GDM1 (cell line): ENCODE results near the gene CBX1.

Source experiments
- DNase-seq: peaks from one replicate; lab custom pipeline; 2025; lab: John Stamatoyannopoulos, UW

CBX1 gene

DNA sequence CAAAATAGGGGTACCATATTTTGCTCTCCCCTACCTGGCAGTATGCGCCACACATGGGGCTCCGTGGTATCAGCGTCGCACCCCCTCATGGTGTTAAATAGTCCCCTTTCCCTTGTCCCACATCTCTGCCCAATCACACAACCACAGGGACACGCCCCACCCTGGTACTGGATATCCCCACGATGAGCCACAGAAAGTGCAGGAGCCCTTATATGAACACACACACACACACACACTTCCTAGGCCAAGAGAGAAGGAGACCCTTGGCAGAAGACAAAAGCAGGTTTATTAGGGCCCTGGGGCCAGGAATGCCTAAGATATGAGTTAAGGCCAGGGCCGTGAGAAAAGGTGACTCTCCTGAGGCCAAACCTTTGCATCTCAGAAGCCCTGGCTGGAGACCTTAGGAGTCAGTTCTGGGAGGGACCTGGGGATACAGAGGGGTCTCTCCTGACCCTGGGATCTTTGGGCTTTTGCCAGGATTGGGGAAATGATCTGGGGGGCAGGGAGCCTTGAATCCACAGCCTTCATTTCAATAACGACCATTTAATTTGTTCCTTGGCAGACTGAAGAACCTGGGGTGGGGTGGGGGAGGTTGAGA is 75.3 kb downstream of the CBX1 start:
- no peak for DNase-seq

DNA sequence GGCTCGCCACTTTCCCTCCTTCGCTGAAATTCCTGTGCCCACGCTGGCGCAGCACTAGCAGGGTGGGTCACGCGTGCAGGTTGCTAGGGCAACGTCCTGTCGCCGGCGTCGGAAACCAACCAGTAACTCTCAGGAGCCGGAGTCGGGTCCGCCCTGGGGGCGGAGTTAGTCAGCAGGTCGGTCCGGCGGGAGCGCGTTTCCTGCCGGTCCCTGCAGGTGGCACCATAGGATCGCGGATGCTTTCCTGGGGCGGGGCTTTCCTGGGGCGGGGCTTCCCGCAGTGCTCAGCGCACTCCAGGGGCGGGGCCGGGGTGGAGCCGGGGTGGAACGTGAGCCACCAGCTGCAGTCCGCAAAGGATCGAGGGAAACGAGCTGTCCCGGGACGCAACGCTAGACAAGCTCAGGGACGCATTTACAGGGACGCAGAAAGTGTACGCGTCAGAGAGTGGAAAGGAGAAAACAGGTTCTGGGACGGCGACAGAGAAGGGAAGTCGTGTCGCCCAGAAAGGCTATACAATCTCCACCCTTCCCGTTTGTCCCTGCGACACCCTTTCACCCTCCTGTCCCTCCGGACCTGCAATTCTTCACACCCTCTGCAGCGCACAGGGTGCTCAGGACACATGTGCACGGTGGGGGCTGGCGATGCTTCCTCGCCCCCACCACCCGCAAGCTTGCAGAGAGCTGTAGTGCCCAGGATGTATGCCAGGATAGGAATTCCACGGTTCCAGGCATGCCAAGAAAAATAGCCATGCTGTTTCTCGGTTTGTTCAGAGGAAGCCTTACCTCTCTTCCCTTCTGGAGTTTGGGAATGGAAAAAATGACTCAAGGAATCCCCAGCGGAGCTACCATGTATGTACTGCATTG is 76.0 kb downstream of the CBX1 start:
- DNase-seq = peak; percentile 91

DNA sequence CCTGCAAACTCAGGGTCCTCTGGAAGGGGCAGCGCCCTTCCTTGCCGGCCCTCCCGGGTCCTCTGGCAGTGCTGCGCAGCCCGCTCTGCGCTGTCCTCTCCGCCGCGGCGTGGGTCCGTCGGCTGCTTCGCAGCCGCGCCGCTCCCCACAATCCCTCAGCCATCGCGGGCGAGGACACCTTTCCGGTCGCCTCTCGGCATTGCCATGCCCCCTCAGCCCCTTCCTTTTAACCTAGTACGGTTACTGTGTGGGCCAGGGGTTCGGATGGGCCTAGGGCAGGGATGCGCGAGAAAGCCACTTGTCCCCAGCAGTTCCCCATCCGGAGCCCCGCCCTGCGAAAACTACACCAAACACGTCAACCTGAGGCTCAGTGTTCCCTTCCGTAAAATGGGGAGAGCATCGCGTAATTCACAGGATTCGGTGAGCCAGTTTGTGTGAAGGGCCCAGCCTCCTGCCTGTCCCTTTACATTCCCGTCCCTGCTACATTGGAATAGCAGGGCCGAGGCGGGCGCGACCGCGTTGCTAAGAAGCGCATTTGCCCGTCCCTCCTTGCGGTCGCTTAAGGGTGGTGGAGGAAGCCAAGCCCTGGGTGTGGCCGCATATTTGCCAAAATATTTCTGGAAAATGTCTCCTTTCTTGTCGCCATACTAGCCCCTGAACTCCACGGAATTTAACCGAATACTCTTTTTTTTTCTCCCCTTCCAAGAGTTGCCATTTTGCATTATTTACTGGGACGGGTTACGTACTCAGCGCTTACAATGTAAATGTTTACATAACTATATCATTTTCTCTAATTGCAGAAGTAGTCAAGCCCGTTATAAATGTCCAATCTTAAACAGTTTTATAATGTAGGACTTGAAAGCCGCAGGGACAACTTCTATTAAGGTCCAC is 76.9 kb downstream of the CBX1 start:
- no peak for DNase-seq

DNA sequence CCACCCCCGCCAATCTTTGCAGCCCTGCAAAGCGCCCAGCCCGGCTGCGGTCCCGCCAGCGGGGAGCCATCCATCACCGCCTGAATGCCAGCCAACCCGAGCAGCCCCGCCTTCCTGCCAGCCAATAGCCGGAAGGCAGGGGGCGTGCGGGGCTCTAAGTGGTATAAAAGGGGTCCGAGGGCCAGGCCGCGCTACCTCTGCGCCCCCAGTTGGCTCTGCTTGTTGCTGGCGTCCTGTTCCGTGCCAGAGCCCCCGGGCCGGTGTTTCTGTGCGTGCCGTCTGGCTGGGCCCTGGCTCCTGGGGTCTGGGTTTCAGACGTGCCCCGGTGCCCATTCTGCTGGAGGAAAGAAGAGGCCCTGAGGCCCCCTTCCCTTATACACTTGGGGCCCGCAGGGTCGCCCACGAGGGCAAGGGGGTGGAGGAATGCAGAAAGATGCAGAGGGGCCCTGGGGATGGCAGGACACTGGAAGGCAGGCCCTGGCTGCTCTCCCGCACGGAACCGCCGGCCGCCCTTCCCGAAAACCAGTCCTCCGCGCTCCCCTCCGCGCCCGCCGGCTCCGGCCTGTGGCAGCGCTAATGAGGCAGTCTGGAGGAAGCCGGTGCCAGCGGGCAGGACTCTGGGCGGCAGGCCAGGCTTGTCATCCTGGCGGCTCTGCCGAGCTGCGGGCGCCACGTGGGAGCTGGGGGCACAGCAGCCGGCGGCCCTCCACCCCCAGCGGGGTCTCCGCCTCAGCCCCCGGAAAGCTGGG is 77.7 kb downstream of the CBX1 start:
- peak; percentile 13 for DNase-seq

DNA sequence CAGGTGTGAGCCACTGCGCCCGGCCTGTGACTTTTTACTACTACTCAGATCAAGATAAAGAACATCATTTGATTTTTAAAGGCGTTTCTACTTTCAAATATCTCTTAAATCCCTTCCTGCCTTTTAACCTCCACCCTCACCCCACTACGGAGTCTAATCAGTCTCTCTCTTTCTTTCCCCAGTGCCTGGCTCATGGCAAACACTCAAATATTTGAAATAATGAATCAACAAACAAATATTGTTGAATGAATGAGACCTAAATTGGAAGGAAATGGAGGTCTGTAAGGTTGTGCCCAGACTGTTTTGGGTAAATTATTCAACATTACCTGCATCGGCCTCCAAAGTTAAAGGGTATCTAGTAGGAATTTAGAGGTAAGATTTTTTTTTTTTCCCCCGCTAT is 78.4 kb downstream of the CBX1 start:
- DNase-seq = no peak

DNA sequence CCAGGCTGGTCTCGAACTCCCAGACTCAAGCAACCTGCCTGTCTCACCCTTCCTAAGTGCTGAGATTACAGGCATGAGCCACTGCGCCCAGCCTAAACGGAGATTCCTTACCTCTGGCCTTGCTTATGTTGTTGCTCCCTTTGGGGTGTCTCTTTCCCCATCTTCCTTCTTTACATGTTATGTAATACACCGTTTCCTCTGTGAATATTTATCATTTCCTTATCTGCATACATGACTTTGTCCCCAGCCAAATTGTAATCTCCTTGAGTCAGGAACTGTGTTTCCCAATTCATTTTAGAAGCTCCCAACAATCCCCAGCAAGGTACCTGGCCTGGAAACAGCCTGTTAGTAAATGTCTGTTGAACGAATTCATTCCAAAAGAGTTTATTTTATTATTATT is 79.3 kb downstream of the CBX1 start:
- DNase-seq = no peak
